ENCODE measurements around the gene LPO.

LPO gene

GRCh38 chr17:58277802-58278595, 39.6 kb downstream of the LPO start:
- H3K9me3 ChIP-seq (ENCODE audit: control insufficient read depth, insufficient read depth, low read length): no peaks in the 10 kb centered on the region
- H3K4me3 ChIP-seq (ENCODE audit: low read length): no peak overlapping the region
- no peaks in the 10 kb centered on the region for H3K36me3 ChIP-seq (ENCODE audit: control insufficient read depth, low read length)
- no peaks in the 10 kb centered on the region for H3K4me1 ChIP-seq (ENCODE audit: control insufficient read depth, low read length)
- no peaks in the 10 kb centered on the region for H3K79me2 ChIP-seq (ENCODE audit: control insufficient read depth, low read length)
- no peaks in the 10 kb centered on the region for H3K9me2 ChIP-seq (replicated peaks; ENCODE audit: control insufficient read depth, low read length)
- H3K4me2 ChIP-seq (ENCODE audit: low read length): no peak overlapping the region
- H3F3A ChIP-seq (ENCODE audit: control insufficient read depth, insufficient read depth): no peaks in the 10 kb centered on the region
- TF ChIP-seq EZH2phosphoT487 (IDR thresholded peaks at IDR 0.05; ENCODE audit: borderline replicate concordance, low read length) (no peak), CTCF (IDR thresholded peaks at IDR 0.05; ENCODE audit: low read depth, low read length, poor library complexity, severe bottlenecking) (no peak)
- peaks cover 31% of the 10 kb centered on the region for H3K27me3 ChIP-seq (ENCODE audit: control insufficient read depth, low read length)
- H3K27ac ChIP-seq (ENCODE audit: low read depth, low read length): no peak overlapping the region
- H4K20me1 ChIP-seq (ENCODE audit: control insufficient read depth, insufficient read depth, low read depth, low read length): no peaks in the 10 kb centered on the region

- Histone ChIP-seq H3K9me3 (ENCODE audit: control insufficient read depth, insufficient read depth, low read length) (no peaks in the 10 kb centered on the region), H3K27ac (ENCODE audit: low read depth, low read length) (no peak overlapping the region), H3K4me1 (ENCODE audit: control insufficient read depth, low read length) (no peaks in the 10 kb centered on the region), H3F3A (ENCODE audit: control insufficient read depth, insufficient read depth) (no peaks in the 10 kb centered on the region), H3K36me3 (ENCODE audit: control insufficient read depth, low read length) (no peaks in the 10 kb centered on the region), H4K20me1 (ENCODE audit: control insufficient read depth, insufficient read depth, low read depth, low read length) (no peaks in the 10 kb centered on the region), H3K27me3 (ENCODE audit: control insufficient read depth, low read length) (peaks cover 30% of the 10 kb centered on the region), H3K9me2 (replicated peaks; ENCODE audit: control insufficient read depth, low read length) (no peaks in the 10 kb centered on the region), H3K4me2 (ENCODE audit: low read length) (no peak overlapping the region), H3K79me2 (ENCODE audit: control insufficient read depth, low read length) (no peaks in the 10 kb centered on the region), H3K4me3 (ENCODE audit: low read length) (no peak overlapping the region)
- TF ChIP-seq CTCF (IDR thresholded peaks at IDR 0.05; ENCODE audit: low read depth, low read length, poor library complexity, severe bottlenecking): no peak
- TF ChIP-seq EZH2phosphoT487 (IDR thresholded peaks at IDR 0.05; ENCODE audit: borderline replicate concordance, low read length): no peak
These were observed 40.3 kb downstream of the LPO start for GRCh38 chr17:58278661-58279015.

GRCh38 chr17:58279016-58279711, 40.8 kb downstream of the LPO start:
- Histone ChIP-seq H3K27ac (ENCODE audit: low read depth, low read length) (no peak overlapping the region), H3K27me3 (ENCODE audit: control insufficient read depth, low read length) (peaks cover 31% of the 10 kb centered on the region), H3K9me3 (ENCODE audit: control insufficient read depth, insufficient read depth, low read length) (no peaks in the 10 kb centered on the region), H4K20me1 (ENCODE audit: control insufficient read depth, insufficient read depth, low read depth, low read length) (no peaks in the 10 kb centered on the region), H3K79me2 (ENCODE audit: control insufficient read depth, low read length) (no peaks in the 10 kb centered on the region), H3K36me3 (ENCODE audit: control insufficient read depth, low read length) (no peaks in the 10 kb centered on the region), H3K4me1 (ENCODE audit: control insufficient read depth, low read length) (no peaks in the 10 kb centered on the region), H3K4me2 (ENCODE audit: low read length) (no peak overlapping the region), H3K4me3 (ENCODE audit: low read length) (no peak overlapping the region), H3F3A (ENCODE audit: control insufficient read depth, insufficient read depth) (no peaks in the 10 kb centered on the region), H3K9me2 (replicated peaks; ENCODE audit: control insufficient read depth, low read length) (no peaks in the 10 kb centered on the region)
- TF ChIP-seq EZH2phosphoT487 (IDR thresholded peaks at IDR 0.05; ENCODE audit: borderline replicate concordance, low read length) (no peak), CTCF (IDR thresholded peaks at IDR 0.05; ENCODE audit: low read depth, low read length, poor library complexity, severe bottlenecking) (no peak)
